GM21825 (cell line): ENCODE measurements around the gene HSH2D.
"Not testable (repeated sequence)": the region's sequence is repeated elsewhere in the genome, so short reads cannot be mapped to it uniquely, and the experiment has no call there.

Experiments
- ATAC-seq: cut with Tn5 transposase; IDR thresholded peaks from one replicate; pipeline ENCODE4 v1.9.1; 2021; ENCODE audit warnings: mild to moderate bottlenecking, moderate library complexity; ENCODE audit not compliant: unreplicated experiment

Gene HSH2D

GRCh38 chr19:16143399-16144215, at the start of gene HSH2D:
HSH2D (plus strand) TSS chr19:16143685; CDS start chr19:16148751, 5,066 bp downstream.
- ATAC-seq = peak; percentile 59

- no peak for ATAC-seq
These were observed 49.0 kb upstream of the HSH2D start for GRCh38 chr19:16094360-16095070.

GRCh38 chr19:16095071-16095571, 48.4 kb upstream of the HSH2D start:
- ATAC-seq = no peak

GRCh38 chr19:16096280-16096855, 47.1 kb upstream of the HSH2D start:
- no peak for ATAC-seq

- ATAC-seq = no peak
These were observed 45.1 kb upstream of the HSH2D start for GRCh38 chr19:16098416-16098768.

GRCh38 chr19:16098821-16099220, 44.7 kb upstream of the HSH2D start:
- ATAC-seq = no peak

GRCh38 chr19:16099314-16099965, 44.0 kb upstream of the HSH2D start:
- not testable (repeated sequence) for ATAC-seq

GRCh38 chr19:16100524-16100923, 43.0 kb upstream of the HSH2D start:
- no peak for ATAC-seq

GRCh38 chr19:16104722-16105121, 38.8 kb upstream of the HSH2D start:
- no peak for ATAC-seq

GRCh38 chr19:16106121-16106520, 37.4 kb upstream of the HSH2D start:
- ATAC-seq = no peak

GRCh38 chr19:16111160-16111908, 32.2 kb upstream of the HSH2D start, which contains the start of gene RAB8A:
RAB8A (plus strand) TSS chr19:16111889; CDS start chr19:16111902, 13 bp downstream.
- peak; percentile 87 for ATAC-seq

GRCh38 chr19:16111909-16112752, 31.4 kb upstream of the HSH2D start:
- ATAC-seq = no peak

- ATAC-seq = no peak
These were observed 30.7 kb upstream of the HSH2D start for GRCh38 chr19:16112778-16113177.

GRCh38 chr19:16113727-16114126, 29.8 kb upstream of the HSH2D start:
- no peak for ATAC-seq

- no peak for ATAC-seq
These were observed 28.0 kb upstream of the HSH2D start for GRCh38 chr19:16115301-16116039.

- no peak for ATAC-seq
These were observed 27.4 kb upstream of the HSH2D start for GRCh38 chr19:16116067-16116466.

- no peak for ATAC-seq
These were observed 25.9 kb upstream of the HSH2D start for GRCh38 chr19:16117594-16118033.

- ATAC-seq = peak; percentile 70
These were observed 24.9 kb upstream of the HSH2D start for GRCh38 chr19:16118489-16119033.
